HG02973 (cell line): ENCODE results near the gene MDM1.

Source experiments
- ATAC-seq: cut with Tn5 transposase; IDR thresholded peaks from one replicate; pipeline ENCODE4 v1.9.1; 2021; ENCODE audit warnings: moderate library complexity; ENCODE audit not compliant: unreplicated experiment

MDM1 gene

DNA sequence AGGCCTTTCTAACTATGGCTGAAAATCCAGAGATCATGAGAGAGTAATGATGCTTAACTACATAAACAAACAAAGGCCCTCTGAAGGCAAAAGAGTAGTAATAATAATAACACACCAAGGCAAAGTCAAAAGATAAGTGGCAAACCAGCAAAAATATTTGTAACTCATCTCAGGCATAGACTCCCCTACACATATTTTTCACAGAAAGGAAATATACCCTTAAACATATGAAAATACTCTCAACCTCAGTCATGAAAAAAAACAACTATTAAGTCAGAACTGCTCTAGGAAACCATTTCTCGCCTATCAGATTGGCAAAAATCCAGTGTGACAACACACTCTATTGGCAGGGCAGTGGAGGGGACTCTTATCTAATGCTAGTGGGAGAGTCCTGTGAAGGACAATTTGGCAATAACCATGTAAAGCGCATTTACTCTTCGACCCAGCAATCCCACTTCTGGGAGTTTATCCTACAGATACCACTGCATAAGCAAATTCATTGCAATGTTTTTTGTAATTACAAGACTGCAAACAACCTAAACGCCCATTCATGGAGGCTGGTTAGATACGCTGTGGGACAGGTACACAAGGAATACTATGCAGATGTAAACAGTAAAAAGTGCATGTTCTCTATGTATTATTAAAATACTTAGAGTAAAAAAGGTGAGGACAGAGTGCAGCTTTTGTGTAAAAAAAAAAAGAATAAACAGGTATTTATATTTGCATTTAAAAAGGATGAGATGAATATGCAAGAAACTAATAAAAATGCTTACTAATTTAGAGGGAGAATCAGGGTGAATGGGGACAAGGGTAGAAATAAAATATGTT, 52.7 kb downstream of the MDM1 start:
- no peak for ATAC-seq

DNA sequence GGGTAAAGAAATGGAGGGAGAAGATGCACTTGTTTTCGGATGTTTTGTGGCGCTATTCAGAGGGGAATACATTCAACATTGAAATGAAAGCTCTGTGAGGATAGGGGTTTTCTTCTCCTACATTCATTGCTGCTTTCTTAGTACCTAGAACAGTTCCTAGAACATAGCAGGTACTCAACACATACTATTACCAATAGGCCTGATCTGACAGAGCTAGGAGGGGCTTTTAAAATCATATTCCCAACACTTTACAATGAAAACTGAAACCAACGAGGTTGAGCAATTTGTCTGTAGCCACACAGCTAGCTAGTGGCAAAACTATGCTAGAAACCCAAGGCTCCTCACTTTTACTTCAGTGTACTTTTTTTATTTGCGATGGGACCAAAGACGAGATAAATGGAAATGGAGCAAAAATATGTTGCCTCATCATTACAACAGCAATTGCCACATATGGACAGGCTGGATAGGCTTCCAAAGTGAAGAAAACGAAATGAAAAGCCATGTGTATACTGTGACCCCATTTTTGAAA, 55.7 kb downstream of the MDM1 start:
- no peak for ATAC-seq

DNA sequence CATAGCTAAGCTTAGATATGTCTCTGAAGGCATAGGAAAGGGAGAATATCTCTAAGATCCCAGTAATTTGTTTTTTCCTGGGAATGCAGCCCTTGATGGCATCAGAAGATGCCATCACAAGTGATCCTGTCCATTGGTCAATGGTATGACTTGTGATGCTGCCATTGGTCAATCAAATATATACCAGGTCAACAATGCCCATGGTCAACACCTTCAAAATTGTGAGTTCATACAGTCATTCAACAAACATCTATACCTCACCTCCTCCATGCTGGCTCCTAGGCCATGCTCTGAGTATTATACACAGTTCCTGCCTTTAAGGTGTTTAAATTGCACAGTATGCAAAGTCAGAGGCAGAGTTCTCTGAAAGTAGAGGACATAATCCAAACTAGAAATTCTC, 59.4 kb downstream of the MDM1 start:
- no peak for ATAC-seq

DNA sequence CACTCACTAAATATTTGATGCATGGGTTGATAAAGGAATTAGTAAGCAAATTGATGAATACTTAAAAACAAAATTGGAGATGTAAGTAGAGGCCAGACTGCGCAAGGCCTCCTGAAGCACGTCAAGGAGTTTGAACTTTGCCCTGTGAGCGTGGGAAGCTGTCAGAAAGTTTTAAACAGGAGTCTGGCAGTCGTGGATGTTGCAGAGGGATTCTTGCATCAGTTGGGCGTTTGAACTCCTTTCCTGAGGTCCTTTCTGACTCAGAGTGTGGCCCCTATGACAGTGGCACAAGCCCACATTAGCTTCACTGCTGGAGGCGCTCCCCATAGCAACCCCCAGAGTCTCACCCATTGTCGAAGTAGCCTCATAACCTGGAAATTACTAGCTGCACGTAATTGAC, 60.8 kb downstream of the MDM1 start:
- ATAC-seq, result no peak

DNA sequence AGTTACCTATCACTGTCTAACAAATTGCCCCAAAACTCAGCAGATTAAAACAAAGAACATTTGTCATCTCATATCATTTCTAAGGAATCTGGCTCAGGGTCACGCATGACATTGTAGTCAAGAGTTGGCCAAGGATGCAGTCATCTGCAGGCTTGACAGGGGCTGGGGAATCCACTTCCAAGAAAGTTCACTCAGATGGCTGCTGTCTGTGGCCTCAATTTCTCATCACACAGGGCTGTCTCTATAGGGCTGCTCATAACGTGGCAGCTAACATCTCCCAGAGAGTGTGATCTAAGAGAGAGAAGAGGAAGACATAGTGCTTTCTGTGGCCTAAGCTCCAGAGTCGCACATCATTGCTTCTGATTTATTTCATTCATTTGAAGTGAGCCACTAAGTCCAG, 61.8 kb downstream of the MDM1 start:
- ATAC-seq, result no peak

DNA sequence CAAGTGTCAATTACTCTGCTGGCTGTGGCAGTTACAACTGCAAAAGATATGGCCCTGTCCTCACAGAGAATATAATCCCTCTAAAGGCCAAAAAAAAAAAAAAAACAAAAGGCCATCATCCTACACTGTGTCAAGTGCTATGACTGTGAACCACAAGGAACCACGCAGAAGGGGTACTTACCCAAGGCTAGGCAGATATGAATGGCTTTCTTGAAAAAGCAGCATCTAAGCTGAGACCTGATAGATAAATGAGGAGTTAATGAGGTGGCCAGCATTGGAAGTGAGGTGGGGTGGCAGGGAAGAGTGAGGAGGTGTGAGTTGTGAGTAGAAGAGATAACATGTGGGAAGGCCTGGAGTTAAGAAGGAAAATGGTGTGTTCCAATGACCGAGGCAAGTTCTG, 62.4 kb downstream of the MDM1 start:
- ATAC-seq, result no peak

DNA sequence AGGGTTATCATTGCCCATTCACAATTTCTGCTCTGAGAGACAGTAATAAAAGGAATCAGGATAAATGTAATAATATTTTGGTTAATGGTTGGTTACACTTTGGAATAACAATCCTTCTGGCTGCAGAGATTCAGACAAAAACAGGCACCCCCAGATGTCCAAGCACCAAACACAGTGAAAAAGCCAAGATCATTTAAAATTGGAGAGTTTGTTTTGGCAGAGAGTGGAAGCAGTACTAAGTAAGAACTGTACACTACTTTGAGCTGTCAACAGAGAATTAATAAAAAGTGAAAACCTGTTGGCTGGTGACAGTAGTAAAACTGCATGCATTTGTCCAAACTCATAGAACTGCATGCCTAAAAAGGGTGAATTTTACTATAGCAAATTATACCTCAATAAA, 63.2 kb downstream of the MDM1 start:
- ATAC-seq, result no peak

DNA sequence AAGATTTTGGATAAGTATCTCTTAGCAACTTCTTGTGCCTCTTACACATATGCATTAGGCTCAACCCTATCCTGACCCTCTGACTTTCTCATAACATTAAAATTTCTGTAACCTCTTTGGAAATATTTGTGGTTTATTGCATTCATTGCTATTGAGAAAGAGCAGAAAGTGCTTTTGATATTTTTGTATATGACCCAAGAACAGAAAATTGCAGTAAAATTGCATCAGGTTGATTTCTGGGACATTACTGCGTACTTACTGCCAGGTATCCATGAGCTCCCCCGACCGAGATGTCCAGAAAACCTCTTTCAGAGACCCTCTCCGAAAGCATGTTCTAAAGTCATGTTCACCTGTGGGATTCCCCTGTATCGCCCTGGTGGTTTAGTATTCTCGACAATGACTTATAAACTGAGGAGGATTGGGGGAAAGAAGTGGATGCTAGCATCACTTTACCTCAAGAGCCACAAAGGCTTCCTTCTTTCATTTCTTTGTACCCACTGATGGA, 64.2 kb downstream of the MDM1 start:
- no peak for ATAC-seq

DNA sequence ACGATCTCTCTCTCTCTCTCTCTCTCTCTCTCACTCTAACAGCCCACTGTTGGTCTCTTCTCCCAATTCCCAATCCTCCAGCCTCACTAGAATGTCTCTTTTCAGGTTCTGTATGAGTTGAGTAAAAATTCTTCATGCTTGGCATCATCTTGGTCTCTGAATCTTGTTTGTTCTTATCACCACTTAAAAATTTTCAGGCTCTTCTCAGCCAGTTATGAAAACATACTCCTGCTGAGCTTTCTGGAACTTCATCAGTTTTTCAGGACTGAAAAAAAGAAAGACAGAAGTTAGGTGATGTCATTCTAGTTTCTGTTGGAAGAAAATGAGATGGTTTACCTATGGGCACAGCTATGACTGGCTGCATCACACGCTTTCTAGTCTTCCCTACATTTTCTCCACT, 67.3 kb downstream of the MDM1 start:
- ATAC-seq, result no peak

DNA sequence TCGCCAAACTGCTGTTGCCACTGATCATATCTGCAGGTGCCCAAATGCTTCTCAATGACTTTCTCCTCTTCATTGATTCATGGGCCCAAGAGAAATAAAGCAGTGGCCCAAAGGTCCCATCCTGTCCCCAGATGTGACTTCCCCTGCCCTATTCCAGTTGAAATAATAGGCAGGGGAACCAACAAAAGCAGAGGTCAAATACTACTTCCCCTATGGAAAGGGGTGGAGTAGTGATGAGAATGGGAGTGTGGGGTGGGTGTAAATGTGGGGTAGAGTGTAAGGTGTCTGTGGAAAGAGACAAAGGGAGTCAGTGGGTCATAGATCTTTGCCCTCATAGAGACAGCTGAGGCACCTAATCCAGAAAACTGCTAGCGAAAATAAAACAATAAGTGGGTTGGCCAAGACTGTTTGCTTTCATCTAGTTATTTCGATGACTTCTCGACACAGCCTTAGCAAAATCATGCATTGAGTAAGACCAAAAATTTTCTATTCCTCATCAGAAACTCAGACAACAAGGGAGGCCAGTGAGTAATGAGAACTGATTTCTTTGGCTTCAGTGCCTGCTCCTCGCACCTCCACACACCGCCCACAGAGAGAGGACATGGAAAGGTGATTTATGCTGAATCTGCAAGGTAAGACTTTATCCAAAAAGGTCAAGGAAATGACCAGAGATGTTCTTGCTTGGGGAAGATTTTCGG, 67.9 kb downstream of the MDM1 start:
- no peak for ATAC-seq

DNA sequence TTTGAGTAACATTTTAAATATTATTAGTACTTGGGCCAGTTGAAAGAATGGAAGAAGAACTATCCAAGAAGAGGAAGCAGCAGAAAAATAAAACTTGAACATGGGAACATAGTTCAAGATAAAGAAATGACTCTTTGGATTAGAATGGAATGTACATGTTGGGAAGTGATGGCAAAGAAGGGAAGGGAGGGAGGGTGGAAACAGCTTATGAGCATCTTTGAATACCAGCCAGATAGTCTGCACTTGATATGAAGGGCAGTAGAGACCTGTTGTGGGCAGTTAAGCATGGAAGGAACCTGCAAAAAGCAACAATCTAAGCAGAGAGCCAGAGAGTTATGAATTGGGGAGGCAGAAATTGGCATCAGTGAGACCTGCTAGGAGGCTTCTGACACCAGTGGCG, 68.8 kb downstream of the MDM1 start:
- ATAC-seq, result no peak

DNA sequence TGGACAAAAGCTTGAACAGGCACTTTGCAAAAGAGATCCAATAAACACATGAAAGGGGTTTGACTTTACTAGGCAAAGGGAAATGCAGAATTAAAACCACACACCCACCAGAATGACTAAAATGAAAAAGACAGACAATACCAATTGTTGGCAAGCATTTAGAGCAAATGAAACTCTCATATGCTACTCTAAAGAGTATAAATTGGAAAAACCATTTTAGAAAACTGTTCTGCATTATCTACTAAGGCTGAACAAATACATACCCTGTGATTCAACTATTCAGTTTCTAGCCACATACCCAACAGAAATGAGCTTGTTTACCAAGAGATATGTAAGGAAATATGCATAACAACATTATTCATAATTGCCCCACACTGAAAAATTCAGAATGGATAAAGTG, 70.3 kb downstream of the MDM1 start:
- ATAC-seq, result no peak

DNA sequence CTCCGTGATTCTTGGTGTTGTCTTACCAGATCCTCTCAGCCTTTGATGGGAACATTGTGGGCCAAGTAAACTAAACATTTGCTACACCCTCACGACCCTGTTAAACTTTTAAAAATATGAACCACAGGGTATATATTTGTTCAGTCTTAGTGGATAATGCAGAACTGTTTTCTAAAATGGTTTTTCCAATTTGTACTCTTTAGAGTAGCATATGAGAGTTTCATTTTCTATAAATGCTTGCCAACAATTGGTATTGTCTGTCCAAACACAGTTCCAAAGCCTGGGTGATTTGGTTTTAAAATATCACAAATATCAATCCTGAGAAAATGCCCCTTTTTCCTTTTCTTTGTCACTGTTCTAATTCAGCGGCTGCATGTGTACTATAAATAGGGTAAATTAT, 72.0 kb downstream of the MDM1 start:
- no peak for ATAC-seq

DNA sequence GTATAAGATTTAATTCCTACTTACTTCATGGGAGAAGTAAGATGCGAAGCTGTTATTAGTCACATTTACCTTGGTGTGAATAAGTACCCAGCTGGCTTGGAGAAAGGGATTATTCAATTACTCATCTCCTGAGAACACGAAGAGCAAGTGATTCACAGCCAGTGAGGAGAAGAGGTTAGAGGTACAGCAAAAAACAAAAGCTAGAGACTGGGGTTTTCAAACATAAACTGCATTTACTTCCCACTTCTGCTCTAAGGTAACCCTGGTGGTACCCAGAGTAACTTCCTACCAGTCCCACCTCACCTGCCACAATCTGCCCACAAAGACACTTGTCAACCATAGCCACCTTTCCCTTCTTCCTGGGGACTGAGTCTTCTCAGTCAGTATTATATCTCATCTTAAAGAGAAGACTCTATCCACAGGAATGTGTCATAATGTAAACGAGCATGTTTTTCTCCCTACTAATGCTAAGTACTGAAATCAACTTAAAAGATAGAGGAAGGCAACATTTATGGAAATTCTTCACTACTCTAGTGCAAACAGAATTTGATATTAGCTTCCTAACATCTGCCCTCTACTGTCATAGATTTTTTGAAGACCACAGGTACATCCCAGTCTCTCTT, 72.7 kb downstream of the MDM1 start:
- no peak for ATAC-seq

DNA sequence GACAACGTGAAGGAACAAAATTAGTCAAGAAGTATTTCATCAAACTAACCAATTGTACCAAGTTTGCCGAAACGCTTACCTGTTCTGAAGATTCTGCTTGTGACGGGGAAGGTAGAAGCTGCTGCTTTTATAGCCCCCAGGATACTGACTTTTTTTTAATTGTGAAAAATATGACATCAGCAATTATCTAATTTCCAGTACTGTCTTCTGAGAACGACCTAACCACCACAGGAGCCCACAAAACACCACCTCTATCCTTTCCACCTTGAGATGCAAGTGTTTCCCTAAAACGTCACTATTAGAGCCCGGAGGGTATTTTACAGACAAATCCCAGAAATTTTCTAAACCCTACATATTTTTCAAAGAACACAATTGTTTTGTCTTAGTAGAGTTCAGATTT, 78.7 kb downstream of the MDM1 start, which contains the start of gene IL22:
IL22 (minus strand) TSS at position 101 of the 400 bp plus-strand sequence. CDS start 156 bp downstream, outside the sequence.
- ATAC-seq, result no peak

DNA sequence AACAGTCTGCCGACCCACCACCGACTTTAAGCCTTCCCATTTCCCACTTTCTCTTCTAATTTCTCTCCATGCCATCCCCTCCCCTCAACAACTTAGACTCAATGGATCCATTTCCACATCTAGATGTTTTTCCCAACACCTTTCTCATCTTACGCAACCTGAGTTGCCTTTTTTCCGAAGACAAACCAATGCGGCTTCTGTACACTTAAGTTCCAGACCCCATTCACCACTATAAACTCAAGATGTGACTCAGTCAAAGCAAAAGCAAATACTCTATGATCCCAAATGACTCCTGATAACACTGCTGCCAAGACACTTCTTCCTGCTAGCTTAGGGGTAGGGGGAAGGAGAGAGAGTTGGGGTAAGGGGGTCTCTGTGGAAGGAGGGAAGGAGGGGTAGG, 80.1 kb downstream of the MDM1 start:
- no peak for ATAC-seq

DNA sequence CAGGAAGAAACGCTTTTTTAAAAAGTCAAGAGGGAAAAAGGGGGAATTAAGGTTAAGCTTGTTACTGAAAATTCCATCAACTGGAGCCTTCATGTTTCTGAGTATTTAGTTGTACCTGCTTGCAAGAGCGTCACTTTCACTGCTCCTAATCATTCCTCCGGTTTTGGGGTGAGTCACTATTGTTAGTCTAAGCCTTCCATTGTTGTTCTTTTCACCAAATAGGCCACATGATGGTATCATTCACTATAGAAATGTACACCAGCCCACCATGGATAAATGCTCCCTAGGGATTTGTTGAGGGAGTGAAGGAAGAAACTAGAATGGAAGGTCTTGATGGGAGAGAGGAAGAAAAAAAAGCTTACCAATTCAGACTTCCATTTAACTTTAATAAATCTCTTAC, 81.7 kb downstream of the MDM1 start:
- no peak for ATAC-seq

DNA sequence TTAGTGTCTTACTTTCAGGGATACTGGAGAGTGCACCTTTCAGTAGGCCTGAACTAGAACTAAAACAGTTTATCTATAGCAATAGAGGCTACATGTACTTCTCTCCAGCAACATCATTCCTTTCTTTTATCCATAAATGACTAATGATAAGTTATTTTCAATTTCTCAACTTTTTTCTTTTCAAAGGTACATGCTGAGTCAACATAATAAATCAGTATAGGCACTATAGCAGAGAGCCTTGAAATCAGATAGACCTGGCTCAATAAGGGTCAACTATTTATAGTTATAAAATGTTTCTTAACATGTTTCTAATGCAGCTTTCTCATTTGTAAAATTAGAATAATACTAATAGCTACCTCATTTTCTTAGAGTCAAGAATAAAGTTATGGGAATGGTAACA, 84.4 kb downstream of the MDM1 start:
- no peak for ATAC-seq

DNA sequence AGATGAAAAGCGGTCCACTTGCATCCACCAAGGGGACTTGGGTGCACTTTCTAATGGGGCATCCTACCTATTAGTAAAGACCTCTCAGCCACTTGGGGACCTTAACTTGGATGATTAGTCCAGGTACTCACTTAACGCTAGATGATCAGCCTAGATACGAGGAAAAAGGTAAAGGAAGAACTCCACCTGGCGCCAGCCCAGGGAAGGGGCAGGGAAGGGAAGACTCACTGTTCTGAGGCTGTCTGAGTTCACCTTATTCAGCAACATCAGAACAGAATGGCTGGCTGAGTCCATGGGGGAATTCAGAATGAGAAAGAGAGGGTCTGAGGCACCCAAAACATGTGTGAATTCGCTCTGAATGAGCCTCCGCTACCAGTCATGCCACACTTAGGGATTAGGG, 85.8 kb downstream of the MDM1 start:
- ATAC-seq, result no peak

DNA sequence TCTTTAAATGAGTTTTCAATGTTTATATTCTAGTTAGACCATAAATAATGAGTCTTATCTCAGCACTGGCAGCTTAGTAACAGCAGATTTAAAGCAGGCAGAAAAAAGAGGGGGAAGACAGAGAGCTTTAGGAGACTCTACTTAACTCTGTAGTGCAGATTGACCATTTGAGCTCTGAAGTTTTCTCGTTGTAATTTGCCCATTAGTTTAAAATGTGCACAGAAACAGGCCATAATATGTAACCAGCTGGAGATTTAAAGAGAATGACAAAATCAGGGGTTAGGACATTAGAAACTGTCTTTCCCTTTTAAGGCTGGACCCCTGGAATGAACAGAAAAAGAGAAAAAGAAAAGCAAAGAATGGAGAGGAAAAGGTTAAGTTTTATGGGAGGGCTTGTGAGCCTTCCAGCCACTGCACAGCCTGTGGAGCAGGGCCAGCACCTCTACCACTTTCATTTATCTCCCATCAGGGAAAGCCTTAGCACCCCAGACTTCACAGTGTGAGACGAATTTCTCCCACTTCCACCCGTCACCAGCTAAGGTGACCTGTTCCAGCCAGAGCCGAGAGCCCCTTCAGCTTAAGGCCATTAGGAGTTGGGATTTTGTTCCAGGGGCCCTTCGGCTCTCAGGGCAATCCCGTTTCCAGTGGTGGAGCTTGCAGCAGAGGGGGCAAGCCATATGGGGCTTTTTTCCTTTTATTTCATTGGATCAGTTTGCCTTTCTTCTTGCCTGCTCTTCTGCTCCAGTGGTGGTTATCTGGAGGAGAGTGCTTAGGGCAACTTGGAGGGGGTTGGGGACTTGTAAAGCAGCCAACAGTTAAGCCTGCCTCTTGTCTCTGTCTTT, 86.8 kb downstream of the MDM1 start:
- ATAC-seq, result no peak
